CD14-positive monocyte (primary cell): ENCODE results near the gene DDX10. TPM values are rescaled to one million over a fixed set of nuclear protein-coding genes. Genes with fewer than 3 reads are reported as not detected.

Source experiments
- DNase-seq, 3 donors: peaks; one replicate each; pipeline ENCODE4 v3.0.0-alpha.2; 2011 to 2022
- H2AFZ ChIP-seq: 2 replicates; pipeline ENCODE4 v1.6.0; 2012; ENCODE audit warnings: mild to moderate bottlenecking, low read depth, low read length, inconsistent platforms; ENCODE audit not compliant: insufficient read depth, poor library complexity, severe bottlenecking
- H3K27ac ChIP-seq, 2 donors: 1 replicate in 1 of 2; 2 replicates in 1 of 2; pipeline ENCODE4 v1.5.1; 2012 to 2013; ENCODE audit warnings: low read length in 2 of 2, control low read depth in 1 of 2, inconsistent platforms in 1 of 2, low read depth in 1 of 2, mild to moderate bottlenecking in 1 of 2
- H3K27me3 ChIP-seq, 2 donors: one replicate each; pipeline versions ENCODE4 v1.6.0 to v1.6.1; 2011 to 2013; ENCODE audit warnings: low read length in 2 of 2; ENCODE audit not compliant: control insufficient read depth in 2 of 2, insufficient read depth in 2 of 2
- H3K36me3 ChIP-seq, 2 donors: replicated peaks in 1 of 2; 1 replicate in 1 of 2; 2 replicates in 1 of 2; pipeline versions ENCODE4 v1.5.1 to v1.6.1; 2012 to 2013; ENCODE audit warnings: low read length in 2 of 2, control low read depth in 1 of 2, inconsistent platforms in 1 of 2, mild to moderate bottlenecking in 1 of 2; ENCODE audit not compliant: insufficient read depth in 2 of 2, control insufficient read depth in 1 of 2
- H3K4me1 ChIP-seq, 2 donors: 1 replicate in 1 of 2; 2 replicates in 1 of 2; pipeline versions ENCODE4 v1.5.1 to v1.6.1; 2012 to 2013; ENCODE audit warnings: low read length in 2 of 2, control low read depth in 1 of 2, inconsistent platforms in 1 of 2, mild to moderate bottlenecking in 1 of 2, moderate library complexity in 1 of 2; ENCODE audit not compliant: insufficient read depth in 2 of 2, control insufficient read depth in 1 of 2
- H3K4me2 ChIP-seq: replicated peaks from 2 replicates; pipeline ENCODE3; 2012; ENCODE audit warnings: low read length, moderate library complexity, mild to moderate bottlenecking; ENCODE audit not compliant: poor library complexity, severe bottlenecking; ENCODE audit errors: extremely low read depth
- H3K4me3 ChIP-seq, 3 experiments: fragments of 200-600 bp in 1 of 3; sonication (generic) in 1 of 3; replicated peaks in 1 of 3; 1 replicate in 2 of 3; 2 replicates in 1 of 3; pipeline ENCODE4 v1.5.1; 2011 to 2013; ENCODE audit warnings: low read length in 3 of 3, mild to moderate bottlenecking in 3 of 3, control low read depth in 2 of 3, low read depth in 2 of 3, inconsistent platforms in 1 of 3, moderate library complexity in 1 of 3
- H3K79me2 ChIP-seq: 2 replicates; pipeline ENCODE4 v1.6.0; 2012; ENCODE audit warnings: mild to moderate bottlenecking, control low read depth, inconsistent platforms, low read length, moderate library complexity; ENCODE audit not compliant: insufficient read depth
- H3K9ac ChIP-seq: 2 replicates; pipeline ENCODE4 v1.6.0; 2017; ENCODE audit warnings: low read length, mild to moderate bottlenecking; ENCODE audit not compliant: insufficient read depth, poor library complexity, severe bottlenecking
- H3K9me3 ChIP-seq, 2 donors: replicated peaks in 1 of 2; 1 replicate in 1 of 2; 2 replicates in 1 of 2; pipeline versions ENCODE4 v1.5.1 to v1.6.1; 2012 to 2013; ENCODE audit warnings: low read length in 2 of 2, control low read depth in 1 of 2; ENCODE audit not compliant: control insufficient read depth in 1 of 2, insufficient read depth in 1 of 2
- H4K20me1 ChIP-seq: 2 replicates; pipeline ENCODE4 v1.6.0; 2012; ENCODE audit warnings: mild to moderate bottlenecking, low read length, control low read depth, moderate library complexity; ENCODE audit not compliant: insufficient read depth
- H3K27ac Mint-ChIP-seq, 7 donors: one replicate each; pipeline ENCODE4 v1.8.0; 2020; ENCODE audit warnings: mild to moderate bottlenecking in 7 of 7, mixed read lengths in 7 of 7, moderate library complexity in 6 of 7, inconsistent platforms in 2 of 7
- H3K27me3 Mint-ChIP-seq, 3 donors: one replicate each; pipeline ENCODE4 v1.8.0; 2021 to 2022; ENCODE audit warnings: low read depth in 3 of 3, mild to moderate bottlenecking in 3 of 3, mixed read lengths in 3 of 3, moderate library complexity in 3 of 3, inconsistent platforms in 1 of 3
- H3K36me3 Mint-ChIP-seq, 2 donors: one replicate each; pipeline ENCODE4 v1.8.0; 2020; ENCODE audit warnings: mixed read lengths in 2 of 2, inconsistent platforms in 1 of 2, mild to moderate bottlenecking in 1 of 2
- H3K4me1 Mint-ChIP-seq: one replicate; pipeline ENCODE4 v1.8.0; 2020; ENCODE audit warnings: mild to moderate bottlenecking, mixed read lengths
- H3K4me3 Mint-ChIP-seq, 2 donors: one replicate each; pipeline ENCODE4 v1.8.0; 2020; ENCODE audit warnings: mild to moderate bottlenecking in 2 of 2, mixed read lengths in 2 of 2, moderate library complexity in 1 of 2
- H3K9me3 Mint-ChIP-seq, 7 donors: one replicate each; pipeline ENCODE4 v1.8.0; 2020 to 2022; ENCODE audit warnings: mixed read lengths in 7 of 7, mild to moderate bottlenecking in 6 of 7, moderate library complexity in 6 of 7, inconsistent platforms in 2 of 7
- WGBS: methylation state at CpG from one replicate; pipeline ENCODE4 v1.1.5; 2013; ENCODE audit warnings: missing lambda C conversion rate; ENCODE audit not compliant: insufficient coverage; 5-methylcytosine and 5-hydroxymethylcytosine counted together
- intact Hi-C, 2 donors: fragments of 100-400 bp; cut with micrococcal nuclease; formaldehyde crosslinking; loops; one replicate each; pipeline versions ENCODE4 v1.15.0 to v1.15.1; 2023
- polyA plus RNA-seq, 3 donors: library from polyadenylated mRNA; depleted of rRNA in 1 of 3; unstranded in 2 of 3; stranded (reverse) in 1 of 3; fragments of 300-500 nt in 2 of 3; fragments of >200 nt in 1 of 3; fragmentation: Illumina TruSeq in 2 of 3; gene quantifications; 1 replicate in 2 of 3; 2 replicates in 1 of 3; pipeline ENCODE4 v1.2.3, GENCODE V29; 2012 to 2021
- TF ChIP-seq, protein P1 (sequence below): fragments of 200-600 bp; IDR thresholded peaks from one replicate; pipeline ENCODE4 v1.8.0; 2022; ENCODE audit warnings: antibody characterized with exemption, mild to moderate bottlenecking

DDX10 gene
- polyA plus RNA-seq, 3 donors = 5.0 to 6.3 (median 5.3) TPM

DNA sequence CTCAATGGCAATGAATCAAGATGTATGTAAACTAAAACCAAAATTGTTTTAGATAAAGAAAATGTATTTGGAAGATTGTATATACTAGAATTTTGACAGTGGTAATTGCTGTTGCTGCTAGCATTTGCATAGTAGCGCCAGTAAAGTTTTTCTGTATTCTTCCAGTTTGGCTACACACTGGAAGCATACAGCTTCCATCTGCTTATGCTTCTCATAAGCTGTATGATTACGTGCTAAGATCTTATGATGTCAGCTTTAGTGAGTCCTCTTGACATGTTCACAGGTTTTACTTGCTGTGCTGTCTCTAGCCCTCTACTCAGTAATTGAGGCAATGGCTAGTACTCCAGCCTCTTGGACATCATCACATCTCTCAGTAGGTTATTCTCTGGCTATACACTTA, 256.3 kb downstream of the DDX10 start:
- 100% methylated on average over 1 of the region's 2 CpGs for whole genome bisulfite sequencing

DNA sequence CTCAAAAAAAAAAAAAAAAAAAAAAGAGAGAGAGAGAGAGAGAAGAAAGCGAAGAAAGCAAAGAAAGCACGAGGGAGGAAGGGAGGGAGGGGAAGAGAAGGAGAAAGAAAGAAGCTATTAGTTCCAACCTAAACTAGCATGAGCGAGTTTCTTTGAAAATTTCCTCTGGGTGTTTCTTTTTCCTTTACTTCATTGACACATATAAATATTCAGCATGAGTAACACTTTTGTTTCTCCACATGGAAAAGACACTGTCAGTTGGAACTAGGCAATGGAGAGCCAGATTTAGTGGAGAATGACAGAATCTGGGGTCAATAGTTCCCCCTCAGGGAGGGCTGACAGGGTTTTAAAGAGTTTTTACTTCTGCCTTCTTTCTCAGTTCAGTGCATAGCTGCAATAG, 257.4 kb downstream of the DDX10 start:
- Histone ChIP-seq H3K4me1 (no peaks in the 10 kb centered on the region), H3K9me3 (no peaks in the 10 kb centered on the region), H3K9ac (no peak overlapping the region), H2AFZ (no peak overlapping the region), H3K27ac (no peak overlapping the region), H3K4me2 (no peak overlapping the region), H3K79me2 (no peaks in the 10 kb centered on the region), H3K4me3 (no peak overlapping the region), H4K20me1 (no peaks in the 10 kb centered on the region), H3K36me3 (no peaks in the 10 kb centered on the region), H3K27me3 (no peaks in the 10 kb centered on the region)
- Mint-ChIP-seq H3K4me1 (no peaks in the 10 kb centered on the region), H3K9me3 (no peaks in the 10 kb centered on the region), H3K27ac (peak overlapping the region in 1 of 7 donors; percentile 64), H3K4me3 (no peak overlapping the region), H3K27me3 (no peaks in the 10 kb centered on the region), H3K36me3 (peaks cover 6 to 8% of the 10 kb centered on the region in 2 donors)
- no CpG with 5 or more reads among the region's 3 CpGs for WGBS
- intact Hi-C loops = no loop called here
- TF ChIP-seq, protein P1, sequence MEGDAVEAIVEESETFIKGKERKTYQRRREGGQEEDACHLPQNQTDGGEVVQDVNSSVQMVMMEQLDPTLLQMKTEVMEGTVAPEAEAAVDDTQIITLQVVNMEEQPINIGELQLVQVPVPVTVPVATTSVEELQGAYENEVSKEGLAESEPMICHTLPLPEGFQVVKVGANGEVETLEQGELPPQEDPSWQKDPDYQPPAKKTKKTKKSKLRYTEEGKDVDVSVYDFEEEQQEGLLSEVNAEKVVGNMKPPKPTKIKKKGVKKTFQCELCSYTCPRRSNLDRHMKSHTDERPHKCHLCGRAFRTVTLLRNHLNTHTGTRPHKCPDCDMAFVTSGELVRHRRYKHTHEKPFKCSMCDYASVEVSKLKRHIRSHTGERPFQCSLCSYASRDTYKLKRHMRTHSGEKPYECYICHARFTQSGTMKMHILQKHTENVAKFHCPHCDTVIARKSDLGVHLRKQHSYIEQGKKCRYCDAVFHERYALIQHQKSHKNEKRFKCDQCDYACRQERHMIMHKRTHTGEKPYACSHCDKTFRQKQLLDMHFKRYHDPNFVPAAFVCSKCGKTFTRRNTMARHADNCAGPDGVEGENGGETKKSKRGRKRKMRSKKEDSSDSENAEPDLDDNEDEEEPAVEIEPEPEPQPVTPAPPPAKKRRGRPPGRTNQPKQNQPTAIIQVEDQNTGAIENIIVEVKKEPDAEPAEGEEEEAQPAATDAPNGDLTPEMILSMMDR = no peak
- no peak for DNase-seq

More for the DNA sequence above, 256.3 kb downstream of the DDX10 start:
- Histone ChIP-seq H3K79me2 (no peaks in the 10 kb centered on the region), H3K4me2 (no peak overlapping the region), H3K9me3 (no peaks in the 10 kb centered on the region), H3K9ac (no peak overlapping the region), H3K36me3 (no peaks in the 10 kb centered on the region), H3K4me3 (no peak overlapping the region), H3K4me1 (no peaks in the 10 kb centered on the region), H3K27me3 (no peaks in the 10 kb centered on the region), H2AFZ (no peak overlapping the region), H3K27ac (no peak overlapping the region), H4K20me1 (no peaks in the 10 kb centered on the region)
- H3K4me3 Mint-ChIP-seq = no peak overlapping the region
- H3K36me3 Mint-ChIP-seq = peaks cover 6 to 8% of the 10 kb centered on the region in 2 donors
- TF ChIP-seq, protein P1 = no peak
- DNase-seq = no peak
- no peaks in the 10 kb centered on the region for H3K9me3 Mint-ChIP-seq
- intact Hi-C loops = no loop called here
- H3K27ac Mint-ChIP-seq = no peak overlapping the region
- H3K4me1 Mint-ChIP-seq = no peaks in the 10 kb centered on the region
- H3K27me3 Mint-ChIP-seq = no peaks in the 10 kb centered on the region
